ENCODE results near the gene ZNF331. TPM values are rescaled to one million over a fixed set of nuclear protein-coding genes. Genes with fewer than 3 reads are reported as not detected.
A peak's percentile ranks its signal among the peaks of the same experiment; 100 is the strongest.
"Not testable (repeated sequence)": the region's sequence is repeated elsewhere in the genome, so short reads cannot be mapped to it uniquely, and the experiment has no call there.

Gene ZNF331
- total RNA-seq (2014; rRNA removed; shearing (Covaris generic)), result 5.3 and 12.3 TPM in 2 replicates

DNA sequence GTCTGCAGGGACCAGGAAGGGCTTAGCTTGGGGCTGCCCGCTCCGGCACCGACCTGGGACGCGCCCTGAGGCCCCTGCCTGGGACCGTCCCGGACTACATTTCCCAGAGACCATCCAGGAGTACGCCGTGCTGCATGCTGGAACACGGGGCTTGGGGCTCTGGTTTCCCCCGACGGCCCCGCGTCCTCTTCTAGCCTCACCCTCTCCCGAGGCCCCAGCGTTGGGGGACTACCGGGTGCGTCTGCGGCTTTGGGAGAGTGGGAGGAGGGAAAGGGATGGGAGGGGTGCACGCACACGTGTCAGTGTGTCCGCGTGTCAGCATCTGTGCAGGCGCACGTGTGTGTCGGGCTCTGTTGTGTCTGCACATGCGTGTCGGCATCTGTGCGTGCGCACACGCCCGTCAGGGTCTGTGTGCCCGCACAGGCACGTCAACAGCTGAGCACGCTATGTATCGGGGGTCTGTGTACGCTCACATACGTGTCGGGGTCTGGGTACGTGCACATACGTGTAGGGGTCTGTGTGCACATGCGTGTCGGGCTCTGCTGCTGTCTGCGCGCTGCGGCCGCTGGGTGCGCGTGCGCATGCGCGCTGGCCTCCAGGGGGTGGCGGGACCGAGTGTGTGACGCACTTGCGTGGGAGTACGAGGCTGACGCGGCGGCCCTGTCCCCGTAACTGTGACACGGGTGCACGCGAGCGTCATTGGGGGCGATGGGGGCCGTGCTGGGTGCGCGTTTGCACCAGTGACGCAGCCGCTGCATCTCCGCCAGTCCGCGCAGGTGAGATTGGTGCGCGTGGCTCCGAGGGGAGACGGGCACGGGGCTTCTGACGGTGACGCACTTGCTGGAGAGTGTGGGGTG, at the start of gene ZNF331:
Gene ZNF331, plus strand, starts transcription at position 625 of the 857 bp plus-strand sequence. CDS start 31,232 bp downstream, outside the sequence.
- DNase-seq (ENCODE audit: low read depth), result peak; percentile 55

DNA sequence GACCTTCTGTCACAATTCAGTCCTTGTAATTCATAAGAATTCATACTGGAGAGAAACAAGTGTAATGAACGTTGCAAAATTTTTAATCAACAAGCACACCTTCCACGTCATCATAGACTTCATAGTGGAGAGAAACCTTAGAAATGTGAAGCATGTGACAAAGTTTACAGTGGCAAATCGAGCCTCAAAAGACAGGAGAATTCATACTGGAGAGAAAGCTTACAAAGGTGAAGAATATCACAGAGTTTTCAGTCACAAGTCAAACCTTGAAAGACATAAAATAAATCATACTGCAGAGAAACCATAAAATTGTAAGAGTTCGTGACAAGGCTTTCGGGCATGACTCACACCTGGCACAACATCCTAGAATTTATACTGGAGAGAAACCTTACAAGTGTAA, 45.8 kb upstream of the ZNF331 start:
- no peak for DNase-seq (ENCODE audit: low read depth)

DNA sequence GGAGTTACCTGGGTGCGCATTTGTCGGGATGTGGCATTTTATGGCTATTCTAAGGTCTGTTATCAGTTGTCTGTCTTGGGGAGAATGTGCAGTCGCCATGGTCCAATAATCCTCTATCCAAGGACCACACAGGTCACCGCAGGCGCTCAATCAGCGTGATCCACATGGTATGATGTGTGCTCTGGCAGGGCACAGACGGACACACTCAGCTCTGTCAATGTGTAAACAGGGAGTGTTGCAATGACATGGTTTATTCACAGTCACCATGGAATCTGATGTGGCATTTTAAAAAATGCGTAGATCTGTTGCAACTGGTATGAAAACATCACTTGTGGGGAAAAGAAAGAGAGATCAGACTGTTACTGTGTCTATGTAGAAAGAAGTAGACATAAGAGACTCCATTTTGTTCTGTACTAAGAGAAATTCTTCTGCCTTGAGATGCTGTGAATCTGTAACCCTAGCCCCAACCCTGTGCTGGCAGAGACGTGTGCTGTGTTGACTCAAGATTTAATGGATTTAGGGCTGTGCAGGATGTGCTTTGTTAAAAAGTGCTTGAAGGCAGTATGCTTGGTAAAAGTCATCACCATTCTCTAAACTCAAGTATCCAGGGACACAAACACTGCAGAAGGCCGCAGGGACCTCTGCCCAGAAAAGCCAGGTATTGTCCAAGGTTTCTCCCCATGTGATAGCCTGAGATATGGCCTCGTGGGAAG, 40.5 kb upstream of the ZNF331 start:
- DNase-seq (ENCODE audit: low read depth), result not testable (repeated sequence)

DNA sequence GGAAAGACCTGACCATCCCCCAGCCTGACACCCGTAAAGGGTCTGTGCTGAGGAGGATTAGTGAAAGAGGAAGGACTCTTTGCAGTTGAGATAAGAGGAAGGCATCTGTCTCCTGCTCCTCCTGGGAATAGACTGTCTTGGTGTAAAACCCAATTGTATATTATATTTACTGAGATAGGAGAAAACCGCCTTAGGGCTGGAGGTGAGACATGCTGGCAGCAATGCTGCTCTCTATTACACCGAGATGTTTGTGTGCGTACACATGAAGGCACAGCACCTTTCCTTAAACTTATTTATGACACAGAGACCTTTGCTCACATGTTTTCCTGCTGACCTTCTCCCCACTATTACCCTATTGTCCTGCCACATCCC, 39.9 kb upstream of the ZNF331 start:
- DNase-seq (ENCODE audit: low read depth), result not testable (repeated sequence)

DNA sequence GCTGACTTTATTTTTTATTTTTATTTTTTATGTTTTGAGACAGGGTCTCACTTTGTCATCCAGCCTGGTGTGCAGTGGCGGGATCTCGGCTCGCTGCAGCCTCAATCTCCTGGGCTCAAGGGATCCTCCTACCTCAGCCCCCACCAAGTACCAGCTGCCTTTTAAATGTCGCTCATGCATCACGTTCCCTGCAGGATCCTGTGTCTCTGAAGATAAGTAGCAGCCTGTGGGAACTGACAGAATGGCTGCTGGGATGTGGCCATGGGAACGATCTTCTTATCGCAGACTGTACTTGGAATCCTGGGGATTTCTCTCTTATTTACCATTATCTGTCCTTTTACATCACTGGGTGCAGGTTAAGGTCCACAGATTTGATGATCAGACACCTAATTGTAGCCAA, 34.8 kb upstream of the ZNF331 start:
- DNase-seq (ENCODE audit: low read depth), result not testable (repeated sequence)

DNA sequence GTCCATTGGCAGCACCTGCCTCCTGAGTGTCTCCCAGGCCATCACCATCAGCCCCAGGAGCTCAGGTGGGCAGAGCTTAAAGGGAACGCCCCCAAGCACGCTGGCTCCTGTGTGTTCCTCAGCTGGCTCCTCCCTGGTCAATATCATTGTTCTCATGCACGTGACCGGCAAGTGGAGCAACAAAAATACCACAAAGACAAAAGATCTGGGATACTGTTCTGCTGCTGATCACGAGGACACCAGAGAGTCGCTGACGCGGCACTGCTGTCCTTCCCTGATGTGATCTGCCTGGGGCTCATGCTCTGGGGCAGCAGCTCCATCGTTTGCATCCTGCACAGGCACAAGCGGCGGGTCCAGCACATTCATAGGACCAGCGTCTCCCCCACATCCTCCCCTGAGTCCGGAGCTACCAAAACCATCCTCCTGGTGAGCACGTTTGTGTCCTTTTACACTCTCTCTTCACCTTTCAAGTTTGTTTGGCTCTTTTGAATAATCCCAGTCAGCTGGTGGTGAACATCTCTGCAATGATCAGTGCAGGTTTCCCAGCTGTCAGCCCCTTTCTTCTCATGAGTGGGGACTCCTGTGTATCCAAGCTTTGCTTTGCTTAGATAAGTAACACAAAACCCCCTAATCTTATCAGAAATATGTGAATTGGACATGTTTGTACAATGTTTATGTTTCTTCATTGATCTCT, 34.1 kb upstream of the ZNF331 start:
- DNase-seq (ENCODE audit: low read depth), result not testable (repeated sequence)

DNA sequence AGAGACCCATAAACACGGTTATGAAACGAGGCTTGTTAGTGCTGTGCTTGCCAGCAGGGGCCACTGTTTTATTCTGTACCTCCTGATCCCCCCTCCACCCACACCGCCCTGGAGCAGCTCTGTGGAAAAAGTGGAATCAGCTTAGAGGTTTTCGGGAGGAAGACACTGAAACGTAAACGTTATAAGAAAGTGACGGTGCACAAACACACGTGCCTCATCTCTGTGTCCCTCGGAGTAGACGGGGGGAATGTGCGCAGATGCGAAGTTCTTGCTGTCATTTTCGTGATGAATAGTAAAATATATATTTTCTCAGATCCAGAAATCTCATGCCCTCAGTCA, 33.6 kb upstream of the ZNF331 start:
- not testable (repeated sequence) for DNase-seq (ENCODE audit: low read depth)

DNA sequence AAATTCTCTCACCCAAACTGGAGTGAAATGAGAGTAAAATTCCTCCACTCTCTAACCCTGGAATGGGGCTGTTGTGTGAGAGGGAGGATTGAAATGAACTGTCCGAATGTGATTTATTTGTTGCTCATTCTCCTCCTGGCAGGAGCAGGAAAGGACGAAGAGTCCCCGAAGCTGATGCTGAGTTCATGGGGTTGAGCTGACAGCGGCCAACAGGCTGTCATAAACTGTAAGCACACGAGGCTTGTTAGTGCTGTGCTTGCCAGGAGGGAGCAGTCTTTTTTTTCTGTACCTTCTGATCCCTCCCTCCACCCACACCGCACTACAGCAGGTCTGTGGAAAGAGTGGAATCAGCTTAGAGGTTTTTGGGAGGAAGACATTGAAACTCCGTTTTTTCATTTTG, 33.1 kb upstream of the ZNF331 start:
- no peak for DNase-seq (ENCODE audit: low read depth)

DNA sequence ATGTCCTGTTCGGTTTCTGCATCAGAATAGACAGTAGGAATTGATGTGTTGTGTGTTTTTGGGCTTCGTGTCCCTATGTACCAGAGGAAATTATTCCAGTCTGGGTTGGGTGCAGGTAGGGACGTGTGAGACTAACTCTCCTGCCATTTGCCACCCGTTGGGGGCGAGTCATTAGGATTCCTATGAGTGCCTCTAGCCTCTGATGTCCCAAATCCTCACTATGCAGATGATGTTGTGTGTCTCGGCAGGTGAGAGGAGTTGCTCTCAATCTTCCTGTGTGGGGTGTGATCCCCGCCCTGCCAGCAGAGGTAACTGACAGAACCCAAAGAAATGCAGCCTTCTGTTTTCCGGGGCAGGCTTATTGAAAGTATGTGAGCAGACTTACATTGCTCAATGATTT, 31.2 kb upstream of the ZNF331 start:
- DNase-seq (ENCODE audit: low read depth), result no peak

DNA sequence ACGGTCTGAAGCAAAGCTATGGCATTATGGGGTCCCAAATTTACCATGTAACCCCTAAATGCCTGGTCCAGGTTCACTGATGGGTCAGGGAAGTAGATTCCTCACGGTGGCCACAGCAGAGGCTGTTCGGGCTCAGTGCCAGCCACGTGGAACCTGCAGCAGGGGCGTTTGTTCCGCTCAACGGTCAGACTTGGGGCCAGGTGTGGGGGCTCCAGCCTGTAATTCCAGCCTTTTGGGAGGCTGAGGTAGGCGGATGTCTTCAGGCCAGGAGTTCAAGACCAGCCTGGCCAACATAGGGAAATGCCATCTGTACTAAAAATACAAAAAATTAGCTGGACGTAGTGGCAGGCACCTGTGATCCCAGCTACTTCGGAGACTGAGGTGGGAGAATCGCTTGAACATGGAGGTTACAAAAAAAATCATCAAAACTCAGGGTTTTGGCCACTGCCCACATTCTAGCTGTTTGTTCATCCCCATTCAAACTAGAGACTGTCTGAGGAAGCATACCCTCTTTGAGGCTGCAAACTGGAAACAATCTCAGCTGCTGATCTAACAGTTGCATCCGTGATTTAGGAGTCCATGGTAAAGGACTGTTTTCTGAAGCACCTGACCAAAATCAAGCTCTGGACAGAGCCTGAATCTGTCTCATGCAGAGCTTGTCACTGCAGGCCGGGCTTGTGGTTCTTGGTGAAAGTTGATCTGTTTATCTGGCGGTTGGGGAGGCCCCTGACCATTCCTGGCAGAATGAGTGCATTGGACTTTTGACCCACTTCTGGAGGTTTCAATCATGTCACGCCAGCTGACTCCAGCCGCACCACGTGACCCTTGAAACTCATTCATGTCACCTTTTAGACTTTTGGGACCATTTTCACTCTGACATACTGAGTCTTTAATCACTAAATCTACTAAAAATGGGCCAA, 30.2 kb upstream of the ZNF331 start:
- DNase-seq (ENCODE audit: low read depth), result peak; percentile 53

DNA sequence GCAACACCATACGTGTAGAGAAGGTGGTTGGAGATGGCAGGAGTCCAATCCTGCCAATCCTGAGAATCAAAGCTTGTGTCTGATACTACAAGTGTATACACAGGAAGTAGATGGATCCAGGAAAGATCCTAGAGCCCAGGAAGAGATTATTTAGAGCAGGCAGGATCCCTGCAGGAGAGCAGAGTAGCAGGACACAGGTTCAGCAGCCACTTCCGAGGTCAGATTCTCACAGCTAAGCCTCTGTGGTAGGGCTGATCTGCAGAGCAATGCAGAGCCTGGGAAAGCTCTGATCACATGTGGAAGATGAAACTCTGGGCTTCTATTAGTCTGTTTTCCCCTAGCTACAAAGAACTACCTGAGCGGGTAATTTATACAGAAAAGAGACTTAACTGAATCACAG, 28.5 kb upstream of the ZNF331 start:
- no peak for DNase-seq (ENCODE audit: low read depth)

DNA sequence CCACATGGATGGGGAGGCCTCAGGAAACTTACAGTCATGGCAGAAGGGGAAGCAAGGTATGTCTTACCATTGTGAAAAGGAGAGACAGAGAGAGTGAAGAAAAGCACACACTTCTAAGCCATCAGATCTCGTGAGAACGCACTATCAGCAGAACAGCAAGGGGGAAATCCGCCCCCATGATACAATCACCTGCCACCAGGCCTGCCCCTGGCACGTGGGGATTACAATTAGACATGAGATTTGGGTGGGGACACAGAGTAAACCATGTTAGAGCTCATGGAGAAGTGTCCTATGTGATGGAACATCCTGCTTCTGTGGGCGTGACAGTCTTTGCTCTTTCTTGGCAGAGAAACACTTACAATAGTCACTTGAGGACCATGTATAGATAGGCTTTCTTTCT, 28.1 kb upstream of the ZNF331 start:
- DNase-seq (ENCODE audit: low read depth), result no peak

DNA sequence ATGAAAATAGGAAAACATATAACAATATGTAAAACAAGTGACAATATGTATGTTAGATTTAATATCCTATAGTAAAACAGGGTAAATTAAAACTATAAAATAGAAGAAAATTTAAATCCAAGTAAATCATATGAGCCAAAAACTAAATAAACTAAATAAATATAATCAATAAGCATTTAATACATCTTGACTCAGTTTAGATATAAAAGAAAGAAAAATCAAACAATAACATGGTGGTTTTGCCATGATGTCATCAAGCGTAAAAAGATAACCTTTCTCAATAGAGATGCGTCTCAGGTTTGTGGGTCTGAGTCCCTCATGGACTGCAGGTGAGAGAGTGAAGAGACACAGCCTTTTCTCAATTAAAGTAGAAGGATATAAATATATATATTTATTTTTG, 26.6 kb upstream of the ZNF331 start:
- DNase-seq (ENCODE audit: low read depth), result no peak

DNA sequence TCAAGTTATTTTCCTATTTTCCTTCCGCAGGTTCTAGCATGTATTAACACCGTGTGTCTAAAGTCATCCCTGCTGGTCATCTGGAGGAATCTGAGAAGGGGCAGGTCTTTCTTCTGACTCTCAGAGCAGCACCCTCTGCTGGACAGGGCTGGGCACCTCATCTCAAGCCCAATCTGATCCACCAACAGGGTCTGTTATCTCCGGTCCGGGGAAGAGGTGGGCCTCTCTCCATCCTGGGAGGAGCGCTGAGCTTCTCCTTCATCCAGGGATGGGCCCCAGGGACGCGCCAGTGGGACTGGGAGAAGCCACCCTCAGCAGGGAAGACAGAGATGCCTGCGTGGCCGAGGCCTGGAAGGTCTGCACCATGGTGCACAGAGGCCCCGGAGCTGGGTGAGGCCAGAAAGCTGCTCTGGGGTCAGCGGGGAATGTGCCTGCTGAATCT, 26.0 kb upstream of the ZNF331 start:
- DNase-seq (ENCODE audit: low read depth), result peak; percentile 35

DNA sequence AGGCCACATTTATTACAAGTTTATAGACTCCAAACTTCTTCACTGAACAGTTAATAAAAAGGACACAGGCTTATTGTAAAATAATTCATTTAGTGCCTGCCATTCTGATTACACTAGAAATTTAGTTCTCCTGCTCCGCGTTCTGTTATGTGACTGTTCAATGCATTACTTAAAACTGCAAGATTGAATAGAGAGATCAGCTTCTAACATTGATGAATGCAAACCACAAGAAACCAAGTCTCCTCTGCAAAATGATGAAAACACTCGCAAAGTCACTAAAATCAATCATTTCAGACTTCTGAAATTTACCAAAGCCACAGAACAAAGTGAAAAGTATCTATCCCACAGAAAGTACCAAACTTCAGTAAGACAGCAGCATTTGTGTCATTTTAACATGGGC, 22.9 kb upstream of the ZNF331 start:
- DNase-seq (ENCODE audit: low read depth), result not testable (repeated sequence)

DNA sequence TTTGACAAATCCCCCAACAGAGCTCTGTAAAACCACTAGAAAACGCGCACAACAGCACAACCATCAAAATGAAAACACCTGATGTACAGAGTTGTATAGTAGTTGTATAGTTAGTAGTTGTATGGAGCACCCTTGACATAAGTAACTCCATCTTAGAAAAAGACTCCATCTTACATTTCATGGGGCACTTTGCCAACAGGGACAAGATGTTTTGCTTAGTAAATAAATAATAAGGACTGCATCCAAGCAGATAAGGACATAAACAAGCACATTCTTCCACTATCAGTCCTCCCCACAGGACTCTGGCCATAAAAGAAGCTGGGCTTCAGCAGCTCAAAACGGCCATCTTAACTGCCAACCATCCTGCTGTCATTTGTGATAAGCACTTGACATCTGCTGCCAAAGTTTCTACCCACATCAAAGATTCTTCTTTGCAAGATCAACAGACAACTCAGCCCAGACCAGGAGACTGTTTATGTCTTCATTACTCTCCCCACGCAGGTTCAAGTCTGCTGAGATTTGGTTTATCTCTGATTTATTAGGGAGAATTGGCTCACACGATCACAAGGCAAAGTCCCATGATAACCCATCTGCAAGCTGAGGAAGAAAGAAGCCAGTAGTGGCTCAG, 20.7 kb upstream of the ZNF331 start:
- no peak for DNase-seq (ENCODE audit: low read depth)

DNA sequence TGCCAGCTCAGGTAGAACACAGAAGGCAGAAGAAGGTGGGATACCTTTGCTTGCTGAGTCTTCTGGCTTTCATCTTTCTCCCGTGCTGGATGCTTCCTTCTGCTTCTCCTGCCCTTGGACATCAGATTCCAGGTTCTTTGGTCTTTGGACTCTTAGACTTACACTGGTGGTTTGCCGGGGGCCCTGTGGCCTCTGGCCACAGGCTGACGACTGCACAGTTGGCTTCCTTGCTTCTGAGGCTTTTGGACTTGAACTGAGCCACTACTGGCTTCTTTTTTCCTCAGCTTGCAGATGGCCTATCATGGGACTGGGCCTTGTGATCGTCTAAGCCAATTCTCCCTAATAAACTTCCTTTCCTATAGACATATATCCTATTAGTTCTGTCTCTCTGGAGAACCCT, 19.8 kb upstream of the ZNF331 start:
- DNase-seq (ENCODE audit: low read depth), result no peak

DNA sequence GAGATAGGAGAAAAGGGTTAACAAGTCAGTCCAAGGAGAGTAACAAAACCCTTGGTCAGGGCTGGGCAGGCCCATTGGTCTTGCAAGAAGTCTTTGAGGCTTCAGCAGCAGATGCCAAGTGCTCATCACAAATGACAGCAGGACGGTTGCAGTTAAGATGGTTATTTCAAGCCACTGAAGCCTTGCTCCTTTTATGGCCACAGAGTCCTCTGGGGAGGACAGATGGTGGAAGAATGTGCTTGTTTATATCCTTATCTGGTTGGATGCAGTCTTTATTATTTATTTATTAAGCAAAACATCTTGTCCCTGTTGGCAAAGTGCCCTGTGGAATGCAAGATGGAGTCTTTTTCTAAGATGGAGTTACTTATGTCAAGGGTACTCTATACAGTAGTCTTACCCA, 19.2 kb upstream of the ZNF331 start:
- DNase-seq (ENCODE audit: low read depth), result no peak

DNA sequence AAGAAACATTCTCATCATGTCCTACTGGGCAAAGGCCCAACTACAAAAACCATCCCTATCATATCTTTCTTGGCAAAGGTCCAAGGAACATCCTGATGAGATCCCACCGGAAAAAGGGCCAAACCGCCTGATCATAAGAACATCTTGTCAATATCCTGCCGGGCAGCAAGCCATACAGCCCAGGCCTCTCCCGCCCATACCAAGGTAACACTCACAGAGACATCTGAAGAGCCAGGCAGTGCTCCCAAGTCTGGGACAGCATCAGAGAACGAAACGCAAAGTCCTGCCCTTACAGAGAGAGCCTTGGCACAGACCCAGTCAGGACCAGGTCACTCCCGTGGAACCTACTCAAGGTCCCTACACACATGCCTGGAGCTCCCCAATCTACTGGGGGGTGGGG, 18.5 kb upstream of the ZNF331 start:
- no peak for DNase-seq (ENCODE audit: low read depth)

DNA sequence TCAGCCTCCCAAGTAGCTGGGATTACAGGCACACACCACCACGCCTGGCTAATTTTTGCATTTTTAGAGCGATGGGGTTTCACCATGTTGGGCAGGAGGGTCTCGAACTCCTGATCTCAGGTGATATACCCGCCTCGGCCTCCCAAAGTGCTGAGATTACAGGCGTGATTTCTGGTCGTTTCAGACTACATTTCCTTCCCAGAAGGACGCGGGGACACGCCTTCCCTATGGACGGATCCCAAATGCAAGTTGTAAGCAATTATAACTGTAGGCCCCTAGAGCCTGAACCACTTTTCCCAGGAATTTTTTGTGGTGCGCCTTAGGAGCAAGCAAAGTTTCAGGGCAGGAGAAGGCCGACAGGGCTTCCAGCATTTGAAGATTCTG, 17.8 kb upstream of the ZNF331 start:
- DNase-seq (ENCODE audit: low read depth), result no peak
